ENCODE data around the gene CALHM4. TPM values are rescaled to one million over a fixed set of nuclear protein-coding genes. Genes with fewer than 3 reads are reported as not detected.

The CALHM4 gene
- total RNA-seq, 2 experiments from 2014 or later = not detected

Other genes starting within 250 kb of the CALHM4 start
- gene DSE, start 182.8 kb upstream of the CALHM4 start, total RNA-seq = 1 to 10 TPM; 3.9 to 4.1 TPM
- gene CALHM6, start 92.4 kb upstream of the CALHM4 start, total RNA-seq = 10 to 100 TPM; 23.2 to 26.7 TPM
- not detected for gene CALHM5, start 42.1 kb upstream of the CALHM4 start, total RNA-seq
- not detected for gene TRAPPC3L, start 8.1 kb upstream of the CALHM4 start, total RNA-seq
- gene RWDD1, start 17.8 kb downstream of the CALHM4 start, total RNA-seq = 10 to 100 TPM; 33.2 to 36.6 TPM
- under 1 TPM; 0.14 to 0.22 TPM for gene RSPH4A, start 62.7 kb downstream of the CALHM4 start, total RNA-seq
- gene ZUP1, start 115.0 kb downstream of the CALHM4 start, total RNA-seq = 10 to 100 TPM; 18.4 to 20.8 TPM
- 10 to 100 TPM; 29.5 to 35.0 TPM for gene KPNA5, start 127.5 kb downstream of the CALHM4 start, total RNA-seq
- gene FAM162B, start 212.0 kb downstream of the CALHM4 start, total RNA-seq = not detected

All from activated naive CD8-positive, alpha-beta T cell treated with anti-CD3 and anti-CD28 coated beads, Interleukin-2, amount 10 ng/mL, durations not matched to agents 7 days and 5 days (primary cell).